Vagina (tissue), 2 donors: ENCODE data around the gene MEGF10. TPM values are rescaled to one million over a fixed set of nuclear protein-coding genes. Genes with fewer than 3 reads are reported as not detected.

ENCODE experiments used
- DNase-seq, 2 donors: peaks; one replicate each; pipeline ENCODE4 v3.0.0-alpha.2; 2017; ENCODE audit errors: extremely low spot score in 2 of 2
- H3K27ac ChIP-seq: fragments of 200-600 bp; sonication (generic); one replicate; pipeline ENCODE4 v1.5.1; 2019
- H3K27me3 ChIP-seq: fragments of 200-600 bp; sonication (generic); one replicate; pipeline ENCODE4 v1.5.1; 2019
- H3K36me3 ChIP-seq, 2 donors: fragments of 200-600 bp; sonication (generic); one replicate each; pipeline ENCODE4 v1.5.1; 2017 to 2019
- H3K4me1 ChIP-seq: fragments of 200-600 bp; sonication (generic); one replicate; pipeline ENCODE4 v1.5.1; 2019
- H3K4me3 ChIP-seq, 2 donors: fragments of 200-600 bp; sonication (generic); 1 replicate in 1 of 2; 2 replicates in 1 of 2; pipeline ENCODE4 v1.5.1; 2016 to 2019
- H3K9me3 ChIP-seq: fragments of 200-600 bp; sonication (generic); one replicate; pipeline ENCODE4 v1.5.1; 2019
- POLR2A ChIP-seq, 2 donors: fragments of 450-650 bp; IDR thresholded peaks; one replicate each; pipeline ENCODE4 v1.6.1; 2017; ENCODE audit warnings: antibody characterized with exemption in 2 of 2, mild to moderate bottlenecking in 2 of 2, moderate library complexity in 2 of 2
- POLR2AphosphoS5 ChIP-seq, 2 donors: sonication (generic); formaldehyde crosslinking; IDR thresholded peaks; one replicate each; pipeline ENCODE4 v1.9.0; 2017; ENCODE audit warnings: antibody characterized with exemption in 2 of 2, mild to moderate bottlenecking in 2 of 2, low read depth in 1 of 2; ENCODE audit not compliant: insufficient read depth in 1 of 2
- intact Hi-C: fragments of 100-400 bp; cut with DNase I; formaldehyde crosslinking; loops from one replicate; pipeline ENCODE4 v1.15.1; 2023
- total RNA-seq: library from RNA; depleted of rRNA; stranded (reverse); fragments of >200 nt; gene quantifications from one replicate; pipeline ENCODE4 v1.2.3, GENCODE V29; 2016
- TF ChIP-seq, protein P1 (sequence below), 3 experiments: fragments of 450-650 bp in 2 of 3; fragments of 200-600 bp in 1 of 3; sonication (generic) in 1 of 3; IDR thresholded peaks; one replicate each; pipeline ENCODE4 v1.5.1; 2017 to 2019; ENCODE audit warnings: antibody characterized with exemption in 3 of 3, mild to moderate bottlenecking in 2 of 3, moderate library complexity in 2 of 3

The MEGF10 gene
- total RNA-seq, 1 donor from 2014 or later: 0.74 TPM

DNA sequence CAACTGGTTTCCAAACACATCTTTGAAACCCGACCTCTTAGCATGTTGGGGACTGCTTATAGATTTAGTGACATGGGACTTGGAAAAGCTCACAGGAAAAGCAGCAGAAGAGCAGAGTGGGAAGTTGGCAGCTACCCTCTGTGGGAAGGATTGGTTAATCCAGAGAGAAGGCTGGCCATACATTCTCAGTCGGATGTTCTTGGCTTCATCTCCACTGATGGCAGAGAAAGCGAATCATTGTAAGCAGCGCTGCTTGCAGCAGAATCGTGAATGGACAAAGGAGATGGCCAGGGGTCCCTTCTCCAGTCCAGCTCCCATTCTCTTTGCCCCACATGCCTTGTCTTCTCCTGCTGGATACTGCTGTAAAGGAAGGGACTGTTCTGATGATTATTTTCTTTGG lies 62.7 kb downstream of the MEGF10 start:
- Histone ChIP-seq H3K4me1 (no peaks in the 10 kb centered on the region), H3K27me3 (no peaks in the 10 kb centered on the region), H3K36me3 (no peaks in the 10 kb centered on the region), H3K4me3 (no peak overlapping the region), H3K27ac (no peak overlapping the region), H3K9me3 (no peaks in the 10 kb centered on the region)
- TF ChIP-seq, protein P1, sequence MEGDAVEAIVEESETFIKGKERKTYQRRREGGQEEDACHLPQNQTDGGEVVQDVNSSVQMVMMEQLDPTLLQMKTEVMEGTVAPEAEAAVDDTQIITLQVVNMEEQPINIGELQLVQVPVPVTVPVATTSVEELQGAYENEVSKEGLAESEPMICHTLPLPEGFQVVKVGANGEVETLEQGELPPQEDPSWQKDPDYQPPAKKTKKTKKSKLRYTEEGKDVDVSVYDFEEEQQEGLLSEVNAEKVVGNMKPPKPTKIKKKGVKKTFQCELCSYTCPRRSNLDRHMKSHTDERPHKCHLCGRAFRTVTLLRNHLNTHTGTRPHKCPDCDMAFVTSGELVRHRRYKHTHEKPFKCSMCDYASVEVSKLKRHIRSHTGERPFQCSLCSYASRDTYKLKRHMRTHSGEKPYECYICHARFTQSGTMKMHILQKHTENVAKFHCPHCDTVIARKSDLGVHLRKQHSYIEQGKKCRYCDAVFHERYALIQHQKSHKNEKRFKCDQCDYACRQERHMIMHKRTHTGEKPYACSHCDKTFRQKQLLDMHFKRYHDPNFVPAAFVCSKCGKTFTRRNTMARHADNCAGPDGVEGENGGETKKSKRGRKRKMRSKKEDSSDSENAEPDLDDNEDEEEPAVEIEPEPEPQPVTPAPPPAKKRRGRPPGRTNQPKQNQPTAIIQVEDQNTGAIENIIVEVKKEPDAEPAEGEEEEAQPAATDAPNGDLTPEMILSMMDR (IDR thresholded peaks at IDR 0.05): no peak
- no peak for TF ChIP-seq POLR2AphosphoS5 (IDR thresholded peaks at IDR 0.05; ENCODE audit: insufficient read depth in 1 of 2, low read depth in 1 of 2)
- TF ChIP-seq POLR2A (IDR thresholded peaks at IDR 0.05): no peak
- intact Hi-C loops: no loop called here
- no peak for DNase-seq

DNA sequence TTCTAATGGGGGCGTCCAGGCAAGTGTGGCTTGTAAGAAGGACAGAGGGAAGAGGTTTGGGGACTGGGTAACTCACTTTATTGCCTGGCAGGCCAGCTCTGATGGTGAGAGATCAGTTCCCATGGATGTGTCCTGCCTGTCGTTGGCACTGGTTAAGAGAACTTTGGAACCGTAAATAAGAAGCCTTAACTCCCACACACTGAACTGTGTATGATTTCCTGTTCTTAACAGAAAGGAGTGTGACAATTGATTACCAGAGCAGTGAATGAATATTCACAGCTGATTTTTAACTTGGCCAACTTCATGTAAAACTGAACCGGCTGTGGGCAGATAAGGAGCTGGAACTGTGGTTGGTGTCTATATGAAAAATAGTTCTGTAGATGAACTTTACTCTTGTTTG lies 63.2 kb downstream of the MEGF10 start:
- Histone ChIP-seq H3K27ac (no peak overlapping the region), H3K27me3 (no peaks in the 10 kb centered on the region), H3K4me1 (no peaks in the 10 kb centered on the region), H3K9me3 (no peaks in the 10 kb centered on the region), H3K36me3 (no peaks in the 10 kb centered on the region), H3K4me3 (no peak overlapping the region)
- no peak for DNase-seq
- TF ChIP-seq POLR2A (IDR thresholded peaks at IDR 0.05): no peak
- TF ChIP-seq POLR2AphosphoS5 (IDR thresholded peaks at IDR 0.05; ENCODE audit: insufficient read depth in 1 of 2, low read depth in 1 of 2): no peak
- TF ChIP-seq, protein P1 (IDR thresholded peaks at IDR 0.05): no peak
- intact Hi-C loops: no loop called here

DNA sequence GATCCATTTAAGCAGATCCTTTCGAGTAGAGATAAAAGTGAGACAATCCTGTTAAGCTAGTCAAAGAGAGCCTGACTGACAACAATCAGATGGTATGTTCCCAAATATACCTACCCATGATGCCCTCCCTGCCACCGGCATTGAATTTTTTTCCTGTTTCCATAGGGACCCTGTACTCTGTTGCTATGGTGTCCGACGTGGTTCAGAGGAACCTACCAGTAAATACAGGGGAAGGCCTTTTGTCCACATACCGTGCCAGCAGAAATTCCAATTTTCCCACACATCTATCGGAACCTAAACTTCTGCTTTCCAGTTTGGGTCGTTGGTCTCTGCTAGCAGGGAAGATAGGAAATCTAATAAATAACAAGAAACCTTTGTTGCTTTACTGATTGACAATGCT lies 64.7 kb downstream of the MEGF10 start:
- TF ChIP-seq, protein P1 (IDR thresholded peaks at IDR 0.05): no peak
- TF ChIP-seq POLR2A (IDR thresholded peaks at IDR 0.05) (no peak), POLR2AphosphoS5 (IDR thresholded peaks at IDR 0.05; ENCODE audit: insufficient read depth in 1 of 2, low read depth in 1 of 2) (no peak)
- Histone ChIP-seq H3K27ac (no peak overlapping the region), H3K4me3 (no peak overlapping the region), H3K4me1 (no peaks in the 10 kb centered on the region), H3K27me3 (no peaks in the 10 kb centered on the region), H3K36me3 (no peaks in the 10 kb centered on the region), H3K9me3 (no peaks in the 10 kb centered on the region)
- intact Hi-C loops: no loop called here
- no peak for DNase-seq

DNA sequence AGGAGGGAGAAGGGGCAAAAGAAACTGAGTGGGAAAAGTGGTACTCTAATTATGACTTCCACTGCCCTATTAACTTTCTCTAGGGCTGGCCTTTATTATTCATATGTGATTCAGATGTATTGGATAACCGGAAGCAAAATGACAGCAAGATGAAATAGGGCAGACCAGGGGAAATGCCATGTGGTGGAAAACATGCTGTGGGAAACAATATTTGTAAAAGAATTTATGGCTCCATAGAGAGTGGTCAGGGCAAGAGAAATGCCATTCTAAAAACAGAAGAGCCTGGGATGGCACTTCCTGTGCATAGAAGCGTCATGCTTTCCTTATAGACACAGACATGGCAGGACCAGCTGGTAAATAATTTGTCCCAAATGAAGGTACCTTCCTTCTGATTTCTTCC lies 67.7 kb downstream of the MEGF10 start:
- no peaks in the 10 kb centered on the region for H3K27me3 ChIP-seq
- no peak overlapping the region for H3K27ac ChIP-seq
- intact Hi-C loops: no loop called here
- H3K4me1 ChIP-seq: no peaks in the 10 kb centered on the region
- no peak for DNase-seq
- H3K4me3 ChIP-seq: no peak overlapping the region
- no peaks in the 10 kb centered on the region for H3K36me3 ChIP-seq
- TF ChIP-seq POLR2AphosphoS5 (IDR thresholded peaks at IDR 0.05; ENCODE audit: insufficient read depth in 1 of 2, low read depth in 1 of 2) (no peak), POLR2A (IDR thresholded peaks at IDR 0.05) (no peak)
- TF ChIP-seq, protein P1 (IDR thresholded peaks at IDR 0.05): no peak
- no peaks in the 10 kb centered on the region for H3K9me3 ChIP-seq

DNA sequence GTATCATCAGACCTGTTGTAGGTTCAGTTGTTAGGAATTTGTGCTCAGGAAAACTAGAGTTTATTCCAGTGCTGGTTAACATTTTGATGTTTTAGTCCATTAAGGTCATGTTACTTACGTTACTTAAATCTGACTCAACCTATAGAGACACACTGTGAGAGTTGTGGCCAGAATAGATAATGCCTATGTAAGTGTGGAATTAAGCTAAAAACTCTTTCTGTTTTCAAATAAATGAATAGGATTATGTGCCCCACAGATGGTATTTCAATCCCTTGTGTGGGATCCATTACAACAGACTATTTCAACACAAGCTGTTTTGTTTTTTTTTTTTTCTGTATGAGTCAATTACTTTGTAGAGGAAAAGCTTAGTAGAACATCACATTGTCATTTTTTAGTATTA lies 68.1 kb downstream of the MEGF10 start:
- DNase-seq: no peak
- Histone ChIP-seq H3K27me3 (no peaks in the 10 kb centered on the region), H3K4me3 (no peak overlapping the region), H3K9me3 (no peaks in the 10 kb centered on the region), H3K27ac (no peak overlapping the region), H3K36me3 (no peaks in the 10 kb centered on the region), H3K4me1 (no peaks in the 10 kb centered on the region)
- TF ChIP-seq POLR2A (IDR thresholded peaks at IDR 0.05): no peak
- TF ChIP-seq, protein P1 (IDR thresholded peaks at IDR 0.05): no peak
- TF ChIP-seq POLR2AphosphoS5 (IDR thresholded peaks at IDR 0.05; ENCODE audit: insufficient read depth in 1 of 2, low read depth in 1 of 2): no peak
- intact Hi-C loops: no loop called here
